NCI-H2227 (cell line): ENCODE measurements around the gene RAG2.

ENCODE experiments used
- DNase-seq: peaks from one replicate; lab custom pipeline; 2025; ENCODE audit not compliant: unreplicated experiment; lab: John Stamatoyannopoulos, UW

The RAG2 gene

DNA sequence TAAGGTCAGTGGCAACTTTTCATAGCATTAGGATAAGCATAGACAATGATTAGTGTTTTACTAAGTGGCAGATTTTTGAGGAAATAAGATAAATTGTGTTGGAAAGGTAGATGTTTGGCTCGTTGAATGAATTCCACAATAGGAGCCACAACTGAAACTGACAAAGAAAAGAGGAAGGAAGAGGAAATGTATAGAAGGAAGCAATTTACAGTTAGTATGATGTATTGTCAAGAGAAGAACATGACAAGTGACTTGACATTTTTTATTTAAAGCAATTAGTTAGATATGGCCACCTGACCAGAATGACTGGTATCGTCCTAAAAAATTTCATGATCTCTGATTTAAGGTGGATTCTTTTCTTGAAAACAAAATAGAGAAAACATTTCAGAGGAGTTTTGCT, 3.1 kb upstream of the RAG2 start:
- DNase-seq = no peak

DNA sequence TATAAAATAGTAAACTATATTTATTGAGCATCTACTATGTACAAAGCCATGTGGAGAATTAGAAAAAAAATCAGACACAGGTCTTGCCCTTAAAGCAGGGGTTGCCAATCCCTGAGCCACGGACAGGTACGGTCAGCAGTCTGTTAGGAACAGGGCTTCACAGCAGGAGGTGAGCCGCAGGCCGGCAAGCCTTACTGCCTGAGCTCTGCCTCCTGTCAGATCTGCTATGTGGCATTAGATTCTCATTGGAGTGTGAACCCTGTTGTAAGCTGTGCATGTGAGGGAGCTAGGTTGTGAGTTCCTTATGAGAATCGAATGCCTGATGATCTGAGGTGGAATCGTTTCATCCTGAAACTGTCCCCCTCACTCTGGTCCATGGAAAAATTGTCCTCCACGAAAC, 2.1 kb upstream of the RAG2 start:
- DNase-seq = no peak

DNA sequence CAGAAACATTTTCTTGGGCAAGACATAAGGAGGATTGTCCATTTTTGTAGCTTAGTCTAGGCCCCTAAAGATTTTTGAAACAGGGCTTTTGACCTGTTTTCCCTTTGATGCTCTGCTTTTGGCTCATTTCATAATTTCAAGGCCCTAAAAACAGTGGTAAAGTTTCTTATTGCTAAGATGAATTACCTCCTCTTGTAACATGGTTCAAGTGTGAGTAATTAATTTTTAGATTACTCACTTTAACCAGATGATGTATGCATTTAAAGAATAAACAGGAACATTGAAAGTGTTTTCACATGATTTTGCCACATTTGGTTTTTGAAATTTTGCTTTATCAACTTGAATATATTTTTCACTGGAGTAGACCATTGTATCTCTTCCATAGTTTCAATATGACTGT, 1.2 kb downstream of the RAG2 start:
- no peak for DNase-seq

DNA sequence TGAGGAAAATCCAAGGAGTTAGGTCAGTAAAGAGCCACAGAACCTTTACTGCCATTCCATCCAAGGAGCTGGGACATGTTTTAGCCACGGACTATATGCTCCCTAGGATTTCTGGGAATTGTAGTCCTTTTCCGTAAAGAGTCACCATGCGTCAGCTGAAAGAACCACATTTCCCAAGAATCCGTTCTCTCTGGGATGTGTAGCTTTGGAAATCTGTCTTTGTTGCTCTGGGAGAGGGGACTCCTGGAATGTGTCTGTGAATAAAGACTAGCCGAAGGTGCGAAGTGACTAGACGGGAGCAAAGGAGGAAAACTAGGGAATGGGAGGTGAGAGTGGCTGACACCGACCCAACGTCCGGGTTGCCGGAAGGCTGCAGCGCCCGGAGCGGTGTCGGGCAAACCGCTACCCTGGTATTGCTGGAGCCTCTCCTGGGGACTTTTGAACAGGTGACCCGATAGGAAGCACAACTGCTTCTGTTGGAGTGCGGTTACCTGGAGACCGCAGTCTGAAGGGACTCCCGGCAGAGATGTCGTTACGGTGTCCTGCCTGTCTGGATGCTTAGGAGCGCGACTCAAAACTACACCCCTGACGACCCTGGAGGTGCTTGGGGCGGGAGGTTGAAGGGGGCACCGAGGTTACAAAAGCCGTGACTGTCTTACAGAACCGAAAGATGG, 3.6 kb downstream of the RAG2 start, which contains the start of gene IFTAP:
TSS of gene IFTAP (plus strand) at position 187 of the 674 bp plus-strand sequence. CDS start 15,602 bp downstream, outside the sequence.
- peak; percentile 94 for DNase-seq

DNA sequence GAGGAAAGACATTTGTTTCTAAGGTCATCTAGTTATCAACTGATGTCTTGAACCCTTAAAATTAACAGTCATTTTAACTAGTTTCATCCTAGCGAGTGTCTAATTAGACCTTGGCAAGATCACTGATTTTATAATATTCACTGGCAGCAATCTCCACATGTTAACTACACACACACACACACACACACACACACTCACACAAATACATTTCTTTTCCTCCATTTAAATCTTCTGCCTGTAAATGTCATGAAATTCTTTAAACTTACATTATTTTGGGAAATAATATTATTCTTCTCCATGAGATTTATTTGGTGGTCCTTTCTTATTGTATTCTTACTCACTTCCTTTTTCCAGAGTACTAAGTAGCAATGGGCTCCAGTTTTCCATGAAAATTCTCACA, 6.6 kb downstream of the RAG2 start:
- no peak for DNase-seq

DNA sequence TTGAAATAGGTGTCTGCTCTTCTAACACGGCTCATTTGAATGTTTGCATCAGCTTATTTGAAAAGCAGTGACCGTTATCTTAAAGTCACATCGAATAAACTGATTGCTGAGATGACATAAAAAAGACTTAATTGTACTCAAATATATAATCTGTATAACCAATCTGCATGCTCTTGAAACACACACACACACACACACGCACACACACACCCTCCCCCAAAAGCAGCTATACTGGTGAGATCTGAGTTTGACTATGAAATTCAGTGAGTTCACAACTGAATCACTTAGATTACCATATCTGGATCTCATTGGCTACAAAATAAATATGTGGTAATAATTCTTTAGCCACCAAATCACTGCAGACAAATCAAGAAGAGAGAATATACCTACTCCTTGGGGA, 7.5 kb downstream of the RAG2 start:
- no peak for DNase-seq

GRCh38 chr11:36588099-36588498, 9.9 kb downstream of the RAG2 start:
- no peak for DNase-seq

DNA sequence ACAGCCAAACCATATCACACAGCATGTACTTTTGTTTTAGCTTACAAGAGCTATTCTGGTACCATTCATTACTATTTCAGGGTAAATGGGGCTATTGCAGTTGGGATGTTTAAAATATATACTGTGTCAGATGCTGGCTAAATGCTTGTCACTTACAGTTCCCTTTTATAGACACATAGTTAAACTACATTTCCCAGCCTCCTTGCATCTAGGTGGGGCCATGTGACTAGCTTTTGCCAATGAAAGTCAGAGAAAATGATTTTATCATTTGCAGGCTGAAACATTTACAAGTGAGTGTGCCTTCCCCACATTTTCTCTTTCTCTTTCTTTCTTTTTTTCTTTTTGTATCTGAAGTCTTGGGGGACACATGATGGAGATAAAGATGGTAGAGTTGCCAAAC, 11.5 kb downstream of the RAG2 start:
- DNase-seq = no peak

DNA sequence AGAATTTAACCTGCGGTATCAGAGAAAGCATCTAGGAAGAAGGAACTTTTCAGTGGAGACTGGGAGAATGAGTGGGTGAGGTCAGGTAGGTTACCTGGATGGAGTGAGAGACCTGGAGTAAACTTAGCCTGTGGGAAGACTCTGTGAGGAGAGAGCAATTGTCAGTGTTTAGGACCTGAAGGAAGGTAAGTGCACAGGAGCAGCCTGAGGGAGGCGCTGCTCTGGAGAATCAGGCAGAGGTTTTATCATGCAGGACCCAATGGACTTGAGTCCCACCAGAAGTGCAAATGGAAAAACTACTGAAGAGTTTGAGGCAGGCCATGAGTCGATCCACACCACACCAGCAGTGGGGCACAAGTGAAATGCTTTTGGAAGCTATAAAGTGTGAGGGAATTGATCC, 14.4 kb downstream of the RAG2 start:
- DNase-seq = no peak

GRCh38 chr11:36581536-36581935, 16.5 kb downstream of the RAG2 start:
- DNase-seq = no peak

GRCh38 chr11:36578458-36578857, 19.6 kb downstream of the RAG2 start:
- no peak for DNase-seq

- peak; percentile 21 for DNase-seq
Observed at GRCh38 chr11:36577859-36578258, 20.2 kb downstream of the RAG2 start.

- no peak for DNase-seq
Observed at GRCh38 chr11:36577373-36577772, 20.7 kb downstream of the RAG2 start.

DNA sequence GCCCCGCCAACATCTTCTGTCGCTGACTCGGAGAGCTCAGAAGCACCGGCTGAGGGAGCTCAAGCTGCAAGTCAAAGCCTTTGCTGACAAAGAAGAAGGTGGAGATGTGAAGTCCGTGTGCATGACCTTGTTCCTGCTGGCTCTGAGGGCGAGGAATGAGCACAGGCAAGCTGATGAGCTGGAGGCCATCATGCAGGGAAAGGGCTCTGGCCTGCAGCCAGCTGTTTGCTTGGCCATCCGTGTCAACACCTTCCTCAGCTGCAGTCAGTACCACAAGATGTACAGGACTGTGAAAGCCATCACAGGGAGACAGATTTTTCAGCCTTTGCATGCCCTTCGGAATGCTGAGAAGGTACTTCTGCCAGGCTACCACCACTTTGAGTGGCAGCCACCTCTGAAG, 23.6 kb downstream of the RAG2 start:
- DNase-seq = no peak

DNA sequence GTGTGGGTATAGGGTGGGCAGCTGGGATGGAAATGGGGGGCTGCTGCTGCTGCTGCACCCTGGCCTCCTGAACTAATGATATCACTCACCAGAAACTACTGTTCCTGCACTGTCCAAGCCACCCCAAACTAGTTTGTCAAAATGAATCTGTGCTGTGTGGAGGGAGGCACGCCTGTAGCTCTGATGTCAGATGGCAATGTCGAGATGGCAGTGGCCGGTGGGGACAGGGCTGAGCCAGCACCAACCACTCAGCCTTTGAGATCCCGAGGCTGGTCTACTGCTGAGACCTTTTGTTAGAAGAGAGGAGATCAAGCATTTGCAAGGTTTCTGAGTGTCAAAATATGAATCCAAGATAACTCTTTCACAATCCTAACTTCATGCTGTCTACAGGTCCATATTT, 28.9 kb downstream of the RAG2 start:
- no peak for DNase-seq

GRCh38 chr11:36567694-36568093, 30.3 kb downstream of the RAG2 start, which contains the start of gene RAG1:
Gene RAG1, plus strand, starts transcription at chr11:36568007. Its CDS starts 5,298 bp downstream, at chr11:36573305.
- DNase-seq = no peak

GRCh38 chr11:36566407-36567053, 31.5 kb downstream of the RAG2 start:
- no peak for DNase-seq

- DNase-seq = peak; percentile 38
Observed at GRCh38 chr11:36565031-36565610, 32.9 kb downstream of the RAG2 start.

DNA sequence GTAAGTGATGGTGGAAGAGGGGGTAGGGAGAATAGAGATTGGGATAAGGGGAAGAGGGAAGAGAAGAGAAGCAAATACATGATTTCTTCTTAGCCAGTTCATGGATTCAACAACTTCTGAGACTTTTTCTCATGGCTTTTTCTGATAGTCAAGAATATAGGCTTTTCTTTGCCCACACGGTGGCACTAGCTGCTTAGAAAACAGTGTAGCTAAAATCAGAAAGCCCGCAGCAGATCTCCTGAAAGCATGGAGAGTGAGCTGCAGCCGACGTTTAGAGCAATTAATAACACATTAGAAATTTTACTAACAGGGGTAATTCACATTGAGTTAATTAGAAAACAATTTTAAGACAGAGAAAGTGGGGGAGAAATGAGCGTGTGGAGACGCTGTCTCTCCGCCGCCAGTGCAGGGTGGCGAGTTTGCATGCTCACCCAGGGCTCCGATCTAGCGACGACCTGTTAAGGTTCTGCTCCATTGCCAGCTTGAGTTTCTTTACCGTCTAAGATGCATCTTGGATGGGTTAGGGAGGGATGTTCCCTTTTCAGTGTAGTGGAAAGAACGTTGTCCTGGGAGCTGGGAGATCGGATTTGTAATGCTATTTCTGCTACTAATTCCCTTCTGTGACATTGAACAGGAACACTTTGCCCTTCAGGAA, 33.5 kb downstream of the RAG2 start:
- peak; percentile 85 for DNase-seq

DNA sequence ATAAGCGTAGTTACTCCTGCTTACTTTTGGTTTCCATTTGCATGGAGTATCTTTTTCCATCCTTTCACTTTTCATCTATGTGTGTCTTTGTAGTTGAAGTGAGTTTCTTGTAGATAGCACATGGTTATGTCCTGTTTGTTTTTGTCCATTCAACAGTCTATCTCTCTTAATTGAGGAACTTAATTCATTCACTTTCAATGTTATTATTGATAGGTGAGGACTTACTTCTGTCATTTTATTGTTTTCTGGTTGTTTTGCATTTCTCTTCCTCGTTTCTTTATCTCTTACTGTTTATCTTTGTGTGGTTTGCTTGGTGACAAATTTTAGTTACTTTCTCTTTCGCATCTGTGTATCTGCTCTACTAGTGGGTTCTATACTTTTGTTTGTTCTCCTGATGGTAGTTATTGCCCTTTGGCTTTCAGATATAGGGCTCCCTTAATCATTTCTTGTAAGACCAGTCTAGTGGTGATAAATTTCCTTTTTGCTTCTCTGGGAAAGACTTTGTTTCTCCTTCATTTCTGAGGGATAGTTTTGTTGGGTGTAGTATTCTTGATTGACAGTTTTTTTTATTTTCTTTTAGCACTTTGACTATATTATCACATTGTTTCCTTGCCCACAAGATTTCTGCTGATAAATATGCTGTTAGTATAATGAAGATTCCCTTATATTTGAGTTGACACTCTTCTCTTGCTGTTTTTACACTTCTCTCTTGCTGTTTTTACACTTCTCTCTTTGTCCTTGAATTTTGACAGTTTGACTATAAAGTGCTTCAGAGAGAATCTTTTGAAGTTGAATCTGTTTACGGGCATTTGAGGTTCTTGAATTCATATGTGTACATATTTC, 39.2 kb downstream of the RAG2 start:
- no peak for DNase-seq

DNA sequence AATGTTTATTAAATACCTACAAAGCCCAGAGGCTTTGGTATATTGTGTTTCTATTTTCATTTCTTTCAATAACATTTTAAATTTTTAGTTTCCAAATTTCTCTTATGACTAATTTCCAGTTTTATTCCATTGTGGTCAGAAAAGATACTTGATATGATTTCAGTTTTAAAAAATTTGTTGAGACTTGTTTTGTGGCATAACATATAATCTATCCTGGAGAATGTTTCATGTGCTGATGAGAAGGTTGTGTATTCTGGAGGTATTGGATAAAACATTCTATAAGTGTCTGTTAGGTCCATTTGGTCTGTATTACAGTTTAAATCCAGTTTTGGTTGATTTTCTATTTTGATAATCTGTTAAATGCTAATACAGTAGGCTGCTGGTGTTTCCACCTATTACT, 40.0 kb downstream of the RAG2 start:
- no peak for DNase-seq
